ENCODE measurements around the gene CDK11A.

CDK11A gene

GRCh38 chr1:1724035-1724864 is at the start of gene CDK11A:
TSS of gene CDK11A (minus strand) at chr1:1724357. CDS start at chr1:1722818, 1,539 bp downstream.
- DNase-seq = peak; percentile 97

GRCh38 chr1:1773874-1774273 is 49.7 kb upstream of the CDK11A start:
- no peak for DNase-seq

DNA sequence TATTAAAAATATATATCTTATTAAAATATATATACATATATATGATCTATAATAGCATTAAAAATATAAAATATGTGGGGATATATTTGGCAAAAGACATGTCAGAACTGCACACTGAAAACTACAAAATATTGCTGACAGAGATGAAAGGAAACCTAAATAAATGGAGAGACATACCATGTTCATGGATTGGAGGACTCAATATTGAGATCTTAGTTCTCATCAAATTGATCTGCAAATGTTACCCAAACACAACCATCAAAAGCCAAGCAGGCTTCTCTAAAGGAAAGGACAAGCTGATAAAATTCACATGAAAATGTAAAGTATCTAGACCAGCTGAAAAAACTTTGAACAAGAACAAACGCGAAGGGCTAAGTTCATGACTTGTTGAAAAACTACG is 46.9 kb upstream of the CDK11A start:
- no peak for DNase-seq

- DNase-seq = no peak
Observed at GRCh38 chr1:1770102-1770501, 45.9 kb upstream of the CDK11A start.

- no peak for DNase-seq
Observed at GRCh38 chr1:1768249-1768992, 44.3 kb upstream of the CDK11A start.

GRCh38 chr1:1764876-1765470 is 40.8 kb upstream of the CDK11A start:
- DNase-seq = no peak

DNA sequence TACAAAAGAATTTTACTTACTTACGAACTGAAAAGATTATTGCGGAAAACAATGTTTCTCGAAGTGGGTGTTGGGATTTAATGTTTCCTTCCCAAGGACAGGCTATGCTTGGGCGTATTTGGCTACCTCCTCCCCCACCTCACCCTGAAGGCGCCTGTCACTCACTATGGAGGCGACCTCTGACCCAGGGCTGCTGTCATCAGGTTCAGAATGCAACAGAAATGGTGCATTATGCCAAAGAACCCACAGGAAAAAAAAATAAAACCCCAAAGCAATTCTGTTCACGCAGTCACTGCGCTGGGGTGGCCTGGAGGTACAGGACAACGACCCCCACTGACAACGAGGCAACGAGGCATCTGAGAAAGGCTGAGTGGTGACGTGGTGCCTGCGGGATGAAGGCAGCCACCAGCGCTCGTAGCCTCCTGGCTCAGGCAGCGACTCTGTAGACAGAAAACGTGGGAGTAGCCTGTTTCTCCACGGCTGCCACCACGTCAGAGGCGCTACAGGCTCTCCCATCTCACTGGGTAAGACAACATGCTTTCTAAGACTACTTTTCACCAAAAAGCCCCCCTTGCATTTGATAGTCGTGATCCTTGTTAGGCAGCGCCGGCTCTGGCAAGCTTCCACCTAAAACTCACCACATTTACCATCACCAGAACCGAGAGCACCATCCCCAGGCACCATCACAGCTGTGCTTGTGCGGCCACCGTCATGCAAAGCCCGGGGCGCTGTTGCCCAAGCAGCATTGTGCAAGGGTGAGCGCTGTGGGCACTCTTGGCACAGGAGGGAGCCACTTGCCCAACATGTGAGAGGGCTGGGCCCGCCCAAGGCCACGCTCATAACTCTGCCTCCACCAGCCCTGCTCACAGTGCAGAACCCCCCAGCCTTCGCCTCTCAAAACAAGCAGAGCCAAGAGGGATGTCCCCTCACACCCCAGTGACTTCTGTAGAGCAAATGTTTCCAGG is 39.8 kb upstream of the CDK11A start:
- no peak for DNase-seq

DNA sequence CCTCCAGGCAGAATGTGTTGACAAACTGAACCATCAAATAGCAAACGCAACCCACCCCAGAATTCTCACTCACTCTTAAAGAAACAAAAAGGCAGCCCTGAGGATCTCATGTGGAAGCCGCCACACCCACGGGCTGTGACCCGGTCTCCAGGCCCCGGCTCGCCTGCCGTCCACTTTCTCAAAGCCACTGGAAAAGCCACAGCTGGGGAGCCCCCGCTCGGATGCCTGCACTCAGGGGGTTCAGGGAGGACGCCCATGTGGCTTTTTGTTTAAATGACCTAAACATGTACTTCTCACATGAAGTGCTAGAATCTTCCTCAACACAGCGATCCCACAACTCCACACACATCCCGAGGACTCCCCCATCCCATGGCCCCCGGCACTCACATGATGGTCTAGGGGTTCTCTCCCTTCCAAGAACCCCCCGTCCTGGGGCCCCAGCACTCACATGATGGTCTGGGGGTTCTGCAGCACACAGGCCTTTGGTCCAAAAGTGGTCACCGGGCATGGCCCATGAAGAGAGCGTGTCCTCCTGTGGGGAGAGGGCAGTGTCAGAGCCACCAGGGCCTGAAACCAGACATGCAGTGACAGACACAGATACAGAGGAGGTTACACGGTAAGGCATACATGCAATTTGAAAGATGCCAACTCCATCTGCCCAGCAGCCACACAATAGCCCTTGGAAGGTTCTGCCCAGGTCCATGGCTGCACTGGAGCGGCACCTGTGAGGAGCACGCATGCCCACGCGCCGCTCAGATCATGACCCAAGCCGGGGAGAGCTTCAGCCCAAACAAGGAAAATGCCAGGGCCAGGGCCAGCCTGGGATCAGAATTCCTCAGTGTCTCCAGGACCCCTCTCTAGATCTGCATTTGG is 37.6 kb upstream of the CDK11A start:
- DNase-seq = no peak

GRCh38 chr1:1760715-1761114 is 36.6 kb upstream of the CDK11A start:
- DNase-seq = no peak

- no peak for DNase-seq
Observed at GRCh38 chr1:1760345-1760650, 36.1 kb upstream of the CDK11A start.

GRCh38 chr1:1759456-1760344 is 35.5 kb upstream of the CDK11A start:
- no peak for DNase-seq

GRCh38 chr1:1758692-1759455 is 34.7 kb upstream of the CDK11A start:
- DNase-seq = no peak

- no peak for DNase-seq
Observed at GRCh38 chr1:1758059-1758621, 34.0 kb upstream of the CDK11A start.

GRCh38 chr1:1757422-1758058 is 33.4 kb upstream of the CDK11A start:
- no peak for DNase-seq

- DNase-seq = no peak
Observed at GRCh38 chr1:1756661-1757421, 32.7 kb upstream of the CDK11A start.

GRCh38 chr1:1755852-1756251 is 31.7 kb upstream of the CDK11A start:
- DNase-seq = no peak

DNA sequence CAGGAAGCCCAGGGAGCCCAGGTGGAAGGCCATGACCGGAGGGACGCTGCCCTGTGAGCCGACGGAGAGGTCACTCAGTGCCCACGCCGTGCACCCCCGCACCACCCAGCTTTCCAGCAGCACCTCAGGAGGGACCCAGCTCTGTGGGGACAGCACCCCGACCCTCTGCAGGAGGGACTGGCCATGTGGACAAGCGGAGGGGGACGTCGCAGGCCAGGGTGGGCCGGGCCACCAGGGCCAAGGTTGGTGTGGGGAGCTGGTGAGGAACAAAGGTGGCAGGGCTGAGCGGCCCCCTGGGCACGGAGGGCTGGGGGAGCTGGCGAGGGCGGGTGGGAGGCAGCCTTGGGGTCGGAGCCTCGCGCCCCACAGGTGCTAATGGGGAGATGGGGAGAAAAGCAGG is 31.3 kb upstream of the CDK11A start:
- DNase-seq = no peak

Measured in stimulated activated CD4-positive, alpha-beta T cell treated with anti-CD3 and anti-CD28 coated beads, Interleukin-12 subunit alpha, Interleukin-12 subunit beta, amount 100 ng/mL, for 4 hours (primary cell).